H54 (cell line): ENCODE data around the gene MVB12B.

Experiments used
- DNase-seq: peaks from one replicate; pipeline ENCODE4 v3.0.0; 2011; ENCODE audit warnings: low spot score, mixed read lengths; ENCODE audit not compliant: insufficient read length
- FAIRE-seq: peaks from 3 replicates; lab custom pipeline; 2011; peaks lifted over from hg19 to GRCh38; lab: Jason Lieb, UNC
- POLR2A ChIP-seq: IDR thresholded peaks from 2 replicates; pipeline ENCODE4 v1.6.1; 2011; ENCODE audit warnings: low read depth, mild to moderate bottlenecking, low read length

The MVB12B gene

GRCh38 chr9:126417043-126417442 is 90.4 kb downstream of the MVB12B start:
- no peak for DNase-seq
- FAIRE-seq, result no peak
- no peak for TF ChIP-seq POLR2A

GRCh38 chr9:126417684-126418083 is 91.1 kb downstream of the MVB12B start:
- FAIRE-seq (no peak), DNase-seq (no peak)
- TF ChIP-seq POLR2A, result no peak

GRCh38 chr9:126418608-126419007 is 92.0 kb downstream of the MVB12B start:
- no peak for TF ChIP-seq POLR2A
- FAIRE-seq (no peak), DNase-seq (no peak)

- no peak for DNase-seq
- TF ChIP-seq POLR2A, result no peak
- no peak for FAIRE-seq
Measured at GRCh38 chr9:126419475-126419874, 92.8 kb downstream of the MVB12B start.

GRCh38 chr9:126420135-126420534 is 93.5 kb downstream of the MVB12B start:
- DNase-seq (no peak), FAIRE-seq (no peak)
- TF ChIP-seq POLR2A, result no peak

DNA sequence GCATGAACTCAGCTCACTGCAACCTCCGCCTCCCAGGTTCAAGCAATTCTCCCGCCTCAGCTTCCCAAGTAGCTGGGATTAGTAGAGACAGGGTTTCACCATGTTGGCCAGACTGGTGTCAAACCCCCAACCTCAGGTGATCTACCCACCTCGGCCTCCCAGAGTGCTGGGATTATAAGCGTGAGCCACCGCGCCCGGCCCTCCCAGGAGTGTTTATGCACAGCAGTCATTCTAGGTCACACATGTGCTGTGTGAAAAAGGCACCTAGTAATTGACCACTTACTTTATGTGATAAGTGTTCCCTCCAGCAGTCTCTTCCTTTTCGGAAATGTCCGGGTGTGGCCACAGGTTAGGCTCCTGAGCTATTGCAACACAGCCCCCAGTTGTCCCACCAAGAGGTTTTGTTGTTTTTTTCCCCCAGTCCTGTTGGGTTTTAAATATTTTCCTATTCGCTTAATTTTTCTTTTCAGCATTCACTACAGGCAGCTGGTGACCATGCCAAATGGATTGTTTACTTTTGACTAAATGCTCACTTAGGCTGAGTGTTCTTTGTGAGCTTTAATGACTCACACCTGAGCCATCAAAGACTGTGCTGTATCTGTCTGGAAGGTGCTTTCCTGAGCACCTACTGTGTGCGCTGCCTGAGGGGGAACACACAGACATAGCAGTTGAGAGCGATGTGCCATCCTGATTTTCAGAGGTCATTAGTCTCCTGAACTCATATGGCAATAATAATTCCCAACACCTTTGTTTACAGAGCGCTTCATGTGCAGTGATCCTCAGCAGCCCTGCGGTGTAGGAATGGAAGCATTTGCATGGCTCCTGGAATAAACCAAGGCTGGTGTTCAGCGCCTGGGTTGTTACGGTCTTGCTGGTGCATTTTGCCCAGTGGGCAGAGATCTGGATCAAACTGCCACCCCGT is 94.3 kb downstream of the MVB12B start:
- no peak for TF ChIP-seq POLR2A
- DNase-seq (peak; percentile 49), FAIRE-seq (peak; percentile 69)

- DNase-seq, result no peak
- FAIRE-seq, result no peak
- no peak for TF ChIP-seq POLR2A
Measured at GRCh38 chr9:126421567-126422428, 95.2 kb downstream of the MVB12B start.

GRCh38 chr9:126423142-126423915 is 96.7 kb downstream of the MVB12B start:
- no peak for FAIRE-seq
- no peak for TF ChIP-seq POLR2A
- no peak for DNase-seq

DNA sequence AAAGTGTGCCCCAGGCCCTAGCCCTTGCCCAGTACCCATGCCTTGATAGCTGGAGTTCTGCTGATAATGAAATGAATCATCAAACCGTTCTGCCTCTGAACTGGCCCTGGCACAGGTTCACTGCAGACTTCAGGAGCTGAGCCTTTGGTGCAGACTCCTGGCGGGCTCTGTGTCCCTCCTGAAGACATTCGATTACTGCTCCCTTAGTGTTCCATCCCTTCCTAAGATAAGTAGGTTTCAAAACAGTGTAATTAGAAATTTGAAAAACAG is 97.2 kb downstream of the MVB12B start:
- TF ChIP-seq POLR2A, result no peak
- DNase-seq, result no peak

DNA sequence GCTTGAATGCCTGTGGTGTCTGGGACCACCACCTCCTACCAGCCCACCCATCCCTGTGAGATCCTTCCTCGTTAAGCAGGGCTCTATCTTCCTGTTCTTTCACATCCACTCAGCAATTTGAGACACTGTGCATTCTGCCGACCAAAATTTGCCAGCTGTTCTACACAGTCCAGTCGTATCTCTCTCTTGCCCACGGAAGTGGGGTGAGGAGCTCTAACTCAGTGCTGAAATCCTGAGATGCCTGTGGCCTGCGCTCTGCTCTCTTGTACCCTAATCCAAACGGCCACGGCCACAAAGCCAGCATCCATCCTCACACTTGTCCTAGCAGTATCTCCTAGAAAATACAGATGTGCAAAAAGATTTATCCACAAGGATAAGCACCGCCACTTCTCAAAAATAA is 97.9 kb downstream of the MVB12B start:
- TF ChIP-seq POLR2A, result no peak
- DNase-seq, result no peak
- FAIRE-seq, result no peak

More for the DNA sequence above, 97.2 kb downstream of the MVB12B start:
- no peak for FAIRE-seq

GRCh38 chr9:126428534-126429175 is 102.0 kb downstream of the MVB12B start:
- no peak for TF ChIP-seq POLR2A
- FAIRE-seq, result no peak

GRCh38 chr9:126429190-126429589 is 102.6 kb downstream of the MVB12B start:
- DNase-seq (no peak), FAIRE-seq (no peak)
- no peak for TF ChIP-seq POLR2A

More at GRCh38 chr9:126428534-126429175, 102.0 kb downstream of the MVB12B start:
- DNase-seq, result no peak

DNA sequence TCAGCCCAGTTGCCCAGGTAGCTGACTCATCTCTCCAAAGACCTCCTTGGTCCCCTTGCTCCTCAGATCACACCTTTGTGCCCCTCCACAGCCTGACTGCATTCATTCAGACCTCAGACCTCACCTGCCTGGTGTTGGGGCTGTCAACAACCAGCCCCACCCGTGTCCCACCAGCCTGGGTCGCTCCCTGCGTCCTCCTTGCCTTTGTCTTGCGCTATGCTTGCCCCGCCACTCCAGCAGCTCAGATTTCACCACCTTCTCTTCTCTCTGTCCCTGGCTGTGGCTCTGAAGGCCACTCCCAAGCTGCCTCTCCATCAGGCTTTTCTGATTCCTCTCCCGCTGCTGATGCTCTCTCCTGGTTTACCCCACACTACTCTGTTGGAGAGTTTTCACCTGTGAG is 103.5 kb downstream of the MVB12B start:
- DNase-seq (no peak), FAIRE-seq (no peak)
- no peak for TF ChIP-seq POLR2A

- FAIRE-seq, result no peak
- no peak for DNase-seq
- TF ChIP-seq POLR2A, result no peak
Measured at GRCh38 chr9:126431077-126431742, 104.6 kb downstream of the MVB12B start.
